H1 (cell line): Measurements from ENCODE around the gene AOPEP. TPM values are rescaled to one million over a fixed set of nuclear protein-coding genes. Genes with fewer than 3 reads are reported as not detected.

Experiments
- CTCF ChIA-PET: fragments of 300-600 bp; sonication (Branson Sonifier 250); formaldehyde crosslinking; loops from one replicate; lab custom pipeline; 2021; ENCODE audit not compliant: partially characterized antibody; lab: Charles Lee
- POLR2A ChIA-PET: fragments of 300-600 bp; sonication (Branson Sonifier 250); formaldehyde crosslinking; loops from one replicate; lab custom pipeline; 2021; ENCODE audit warnings: inconsistent platforms; ENCODE audit not compliant: partially characterized antibody; lab: Charles Lee
- DNase-seq, 2 experiments: peaks; one replicate each; pipeline versions ENCODE4 v3.0.0 to v3.0.0-alpha.2; 2010 to 2022; ENCODE audit warnings: low spot score in 2 of 2, low read depth in 1 of 2, mixed read lengths in 1 of 2
- FAIRE-seq: peaks from 2 replicates; lab custom pipeline; 2011; peaks lifted over from hg19 to GRCh38; lab: Jason Lieb, UNC
- H2AFZ ChIP-seq: 2 replicates; pipeline ENCODE4 v1.8.1; 2012; ENCODE audit warnings: low read length, inconsistent platforms
- H2AK5ac ChIP-seq: 2 replicates; pipeline ENCODE4 v1.6.1; 2013; ENCODE audit warnings: low read depth, low read length
- H2BK120ac ChIP-seq: replicated peaks from 2 replicates; pipeline ENCODE3; 2013; ENCODE audit warnings: low read depth, low read length, inconsistent platforms
- H2BK12ac ChIP-seq: 2 replicates; pipeline ENCODE4 v1.6.1; 2013; ENCODE audit warnings: low read depth, low read length
- H2BK15ac ChIP-seq: 2 replicates; pipeline ENCODE4 v1.6.1; 2013; ENCODE audit warnings: low read length
- H2BK20ac ChIP-seq: 2 replicates; pipeline ENCODE4 v1.6.1; 2013; ENCODE audit warnings: low read length
- H2BK5ac ChIP-seq: 2 replicates; pipeline ENCODE4 v1.6.1; 2013; ENCODE audit warnings: low read depth, low read length
- H3K14ac ChIP-seq: 2 replicates; pipeline ENCODE4 v1.6.1; 2013; ENCODE audit warnings: inconsistent platforms; ENCODE audit not compliant: insufficient read length
- H3K18ac ChIP-seq: 2 replicates; pipeline ENCODE4 v1.6.1; 2013; ENCODE audit warnings: low read length; ENCODE audit errors: extremely low read depth
- H3K23ac ChIP-seq: 2 replicates; pipeline ENCODE4 v1.6.1; 2013; ENCODE audit warnings: inconsistent platforms; ENCODE audit not compliant: insufficient read length
- H3K23me2 ChIP-seq: 2 replicates; pipeline ENCODE4 v1.6.1; 2013; ENCODE audit warnings: low read depth, low read length
- H3K27ac ChIP-seq: 2 replicates; pipeline ENCODE4 v1.6.1; 2011; ENCODE audit warnings: low read depth, low read length, inconsistent platforms
- H3K27me3 ChIP-seq, 4 experiments: replicated peaks in 1 of 4; 1 replicate in 1 of 4; 2 replicates in 3 of 4; pipeline versions ENCODE4 v1.6.1 to v1.8.1; 2011 to 2013; ENCODE audit warnings: low read length in 3 of 4, mild to moderate bottlenecking in 3 of 4, inconsistent platforms in 2 of 4, mixed read lengths in 2 of 4, moderate library complexity in 1 of 4; ENCODE audit not compliant: control insufficient read depth in 3 of 4, insufficient read depth in 3 of 4; ENCODE audit errors: extremely low read depth in 1 of 4
- H3K36me3 ChIP-seq, 4 experiments: 2 replicates each; pipeline versions ENCODE4 v1.6.1 to v1.8.1; 2011 to 2013; ENCODE audit warnings: mild to moderate bottlenecking in 4 of 4, low read length in 3 of 4, moderate library complexity in 2 of 4, control low read depth in 1 of 4, inconsistent platforms in 1 of 4; ENCODE audit not compliant: insufficient read depth in 4 of 4, control insufficient read depth in 2 of 4
- H3K4ac ChIP-seq: replicated peaks from 2 replicates; pipeline ENCODE3; 2013; ENCODE audit warnings: low read length, low read depth, mixed read lengths, inconsistent platforms; ENCODE audit not compliant: insufficient read length
- H3K4me1 ChIP-seq, 4 experiments: replicated peaks in 1 of 4; 1 replicate in 1 of 4; 2 replicates in 3 of 4; pipeline versions ENCODE4 v1.6.1 to v1.8.1; 2011 to 2013; ENCODE audit warnings: low read length in 3 of 4, inconsistent platforms in 2 of 4, mixed read lengths in 1 of 4; ENCODE audit not compliant: insufficient read depth in 4 of 4, control insufficient read depth in 3 of 4
- H3K4me2 ChIP-seq, 2 experiments: 2 replicates each; pipeline versions ENCODE4 v1.6.1 to v1.8.1; 2011 to 2013; ENCODE audit warnings: low read depth in 2 of 2, low read length in 2 of 2, control low read depth in 1 of 2, inconsistent platforms in 1 of 2, mild to moderate bottlenecking in 1 of 2; ENCODE audit not compliant: insufficient read depth in 1 of 2
- H3K4me3 ChIP-seq, 4 experiments: fragments of 200-600, 300-600 bp in 1 of 4; sonication (generic), shearing (Covaris generic), sonication (Bioruptor Twin) in 1 of 4; 2 replicates each; pipeline versions ENCODE4 v1.5.1 to v1.8.1; 2011 to 2016; ENCODE audit warnings: low read length in 4 of 4, low read depth in 3 of 4, control low read depth in 2 of 4, inconsistent platforms in 2 of 4, mild to moderate bottlenecking in 2 of 4, mixed read lengths in 1 of 4, moderate library complexity in 1 of 4; ENCODE audit not compliant: insufficient read depth in 2 of 4; ENCODE audit errors: extremely low read depth in 1 of 4
- H3K56ac ChIP-seq: replicated peaks from 2 replicates; pipeline ENCODE3; 2013; ENCODE audit warnings: low read depth, mild to moderate bottlenecking, mixed read lengths, low read length, inconsistent platforms; ENCODE audit not compliant: insufficient read length
- H3K79me1 ChIP-seq: 2 replicates; pipeline ENCODE4 v1.6.1; 2013; ENCODE audit warnings: low read depth, low read length, control low read depth
- H3K79me2 ChIP-seq, 2 experiments: 2 replicates each; pipeline versions ENCODE4 v1.6.1 to v1.8.1; 2012 to 2013; ENCODE audit warnings: low read length in 2 of 2, mild to moderate bottlenecking in 2 of 2, inconsistent platforms in 1 of 2; ENCODE audit not compliant: insufficient read depth in 2 of 2, control insufficient read depth in 1 of 2
- H3K9ac ChIP-seq, 4 experiments: replicated peaks in 1 of 4; 1 replicate in 1 of 4; 2 replicates in 3 of 4; pipeline versions ENCODE4 v1.6.1 to v1.8.1; 2011 to 2013; ENCODE audit warnings: low read depth in 3 of 4, low read length in 3 of 4, control low read depth in 2 of 4, mild to moderate bottlenecking in 2 of 4, moderate library complexity in 2 of 4, inconsistent platforms in 1 of 4; ENCODE audit errors: extremely low read depth in 1 of 4
- H3K9me3 ChIP-seq, 2 experiments: 2 replicates each; pipeline versions ENCODE4 v1.6.1 to v1.8.1; 2012 to 2013; ENCODE audit warnings: mild to moderate bottlenecking in 2 of 2, moderate library complexity in 2 of 2, control low read depth in 1 of 2, inconsistent platforms in 1 of 2, low read depth in 1 of 2, low read length in 1 of 2, mixed read lengths in 1 of 2; ENCODE audit not compliant: insufficient read depth in 2 of 2
- H4K20me1 ChIP-seq, 2 experiments: replicated peaks in 1 of 2; 2 replicates each; pipeline versions ENCODE3 to v1.8.1; 2011 to 2013; ENCODE audit warnings: inconsistent platforms in 2 of 2, low read length in 2 of 2, mild to moderate bottlenecking in 1 of 2; ENCODE audit not compliant: insufficient read depth in 2 of 2, control insufficient read depth in 1 of 2
- H4K5ac ChIP-seq: 2 replicates; pipeline ENCODE4 v1.6.1; 2013; ENCODE audit warnings: low read length, low read depth, mixed read lengths, inconsistent platforms; ENCODE audit not compliant: insufficient read length
- H4K8ac ChIP-seq: 2 replicates; pipeline ENCODE4 v1.8.0; 2013; ENCODE audit warnings: mild to moderate bottlenecking, moderate library complexity, low read length, inconsistent platforms; ENCODE audit not compliant: insufficient read depth; ENCODE audit errors: extremely low read depth
- H4K91ac ChIP-seq: replicated peaks from 2 replicates; pipeline ENCODE3; 2013; ENCODE audit warnings: low read length, mixed read lengths, inconsistent platforms; ENCODE audit not compliant: insufficient read length
- BACH1 ChIP-seq: IDR thresholded peaks from 2 replicates; pipeline ENCODE4 v1.6.1; 2012; ENCODE audit warnings: low read length, improper control_type of control experiment
- CHD1 ChIP-seq: IDR thresholded peaks from 2 replicates; pipeline ENCODE4 v1.6.1; 2012; ENCODE audit warnings: low read depth, low read length, improper control_type of control experiment
- GABPA ChIP-seq: IDR thresholded peaks from 2 replicates; pipeline ENCODE4 v1.6.1; 2011; ENCODE audit warnings: mild to moderate bottlenecking, low read length, moderate library complexity, borderline replicate concordance; ENCODE audit not compliant: insufficient read depth
- SIN3A ChIP-seq, 2 experiments: IDR thresholded peaks in 1 of 2; conservative IDR thresholded peaks in 1 of 2; 2 replicates each; pipeline ENCODE4 v1.6.1; 2011 to 2012; ENCODE audit warnings: low read length in 2 of 2, improper control_type of control experiment in 1 of 2, low read depth in 1 of 2, mild to moderate bottlenecking in 1 of 2
- WGBS, 2 experiments: shearing (Covaris generic) in 1 of 2; methylation state at CpG; one replicate each; pipeline versions ENCODE4 v1.1.6 to v1.1.7; 2013 to 2015; ENCODE audit warnings: low lambda C conversion rate in 2 of 2, mixed read lengths in 2 of 2, inconsistent platforms in 1 of 2, low coverage in 1 of 2, missing lambda C conversion rate in 1 of 2; ENCODE audit not compliant: insufficient replicate concordance in 2 of 2, insufficient coverage in 1 of 2, insufficient read length in 1 of 2; ENCODE audit errors: extremely low coverage in 1 of 2, missing lambda C conversion rate in 1 of 2; 5-methylcytosine and 5-hydroxymethylcytosine counted together
- polyA plus RNA-seq, 7 experiments: library from polyadenylated mRNA; depleted of rRNA in 3 of 7; stranded (reverse) in 5 of 7; unstranded in 2 of 7; fragments of >200 nt in 5 of 7; fragments of 200-250 nt in 2 of 7; gene quantifications; 1 replicate in 5 of 7; 2 replicates in 1 of 7; 4 replicates in 1 of 7; pipeline versions ENCODE4 v1.2.1 to v1.2.3, GENCODE V29; 2011 to 2013; ENCODE audit warnings: missing spikeins in 2 of 7, mixed read lengths in 2 of 7
- total RNA-seq: library from RNA; stranded (reverse); fragmentation: NEBNext Ultra II Directional; extraction: Animal tissue kit (Norgen Biotek cat#: 25700); gene quantifications from 2 replicates; pipeline ENCODE4 v1.2.1, GENCODE V29; 2021
- TF ChIP-seq, protein P1 (sequence below): IDR thresholded peaks from 2 replicates; pipeline ENCODE4 v1.6.1; 2011; ENCODE audit warnings: low read depth, mild to moderate bottlenecking, low read length; ENCODE audit not compliant: insufficient read depth

AOPEP gene
- total and polyA plus RNA-seq, 2 of the 8 experiments (the other 6 are each of a cell fraction or from before 2014, with no cell fraction given), result 6.1 to 14.3 TPM

DNA sequence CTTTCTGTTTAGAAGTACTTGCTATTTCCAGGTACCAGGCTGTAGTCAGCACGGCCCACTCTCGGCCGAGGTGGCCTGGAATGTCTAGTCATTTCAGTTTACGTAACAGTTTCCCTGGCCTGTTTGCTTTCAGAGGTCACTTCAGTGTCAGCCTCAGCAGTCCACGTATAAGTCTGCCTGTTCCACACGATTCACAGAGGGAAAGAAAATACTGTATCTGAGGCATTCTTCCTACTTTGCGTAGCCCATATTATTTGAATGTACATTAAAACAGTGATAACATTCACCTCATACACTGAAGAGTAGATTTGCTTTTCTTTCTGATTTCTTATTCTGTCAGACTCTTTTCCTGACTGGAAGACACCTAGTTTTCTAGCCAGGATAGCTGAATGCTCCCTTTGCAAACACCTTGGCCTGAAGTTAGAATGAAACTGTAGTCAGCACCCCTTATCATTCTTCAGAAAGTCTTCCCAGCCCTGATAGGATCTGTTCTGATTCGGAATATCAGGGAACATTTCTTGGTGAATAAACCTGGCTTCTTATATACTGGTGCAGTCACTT lies 140.9 kb downstream of the AOPEP start:
- Histone ChIP-seq H3K23ac (no peak overlapping the region), H2BK15ac (no peak overlapping the region), H3K56ac (no peak overlapping the region), H3K9me3 (no peaks in the 10 kb centered on the region), H3K9ac (no peak overlapping the region), H3K4me2 (no peak overlapping the region), H4K20me1 (no peaks in the 10 kb centered on the region), H2AFZ (no peak overlapping the region), H3K14ac (no peak overlapping the region), H3K18ac (no peak overlapping the region), H3K79me1 (no peaks in the 10 kb centered on the region), H2BK12ac (no peak overlapping the region), H4K8ac (no peak overlapping the region), H4K91ac (no peak overlapping the region), H2BK20ac (no peak overlapping the region), H2BK120ac (no peak overlapping the region), H3K27me3 (no peaks in the 10 kb centered on the region), H2BK5ac (no peak overlapping the region), H4K5ac (no peak overlapping the region), H3K23me2 (no peaks in the 10 kb centered on the region), H3K36me3 (no peaks in the 10 kb centered on the region), H3K4me3 (no peak overlapping the region), H3K4me1 (peaks cover 0 to 5% (median 0%) of the 10 kb centered on the region in 4 experiments; a peak in 3 of 7 replicates), H3K27ac (0 out of 2 replicates have a peak overlapping the region, but pooled peaks have one; percentile 20), H3K79me2 (no peaks in the 10 kb centered on the region), H2AK5ac (no peak overlapping the region), H3K4ac (no peak overlapping the region)
- ChIA-PET CTCF (interaction anchor here (0.7 to 1.1 kb wide), 2 partner anchors 13 to 255 kb away, joined by 3 to 6 read pairs; no protein-coding TSS in a partner anchor), POLR2A (interaction anchor here (1.0 kb wide), 1 partner anchor 13 kb away, joined by 3 read pairs; no protein-coding TSS in a partner anchor)
- no peak for FAIRE-seq
- DNase-seq, result peak in 1 of 2 experiments; percentile 13
- TF ChIP-seq BACH1, result no peak
- no peak for TF ChIP-seq GABPA
- no peak for TF ChIP-seq CHD1
- TF ChIP-seq, protein P1, sequence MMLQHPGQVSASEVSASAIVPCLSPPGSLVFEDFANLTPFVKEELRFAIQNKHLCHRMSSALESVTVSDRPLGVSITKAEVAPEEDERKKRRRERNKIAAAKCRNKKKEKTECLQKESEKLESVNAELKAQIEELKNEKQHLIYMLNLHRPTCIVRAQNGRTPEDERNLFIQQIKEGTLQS, result no peak
- no peak for TF ChIP-seq SIN3A (conservative IDR thresholded peaks at IDR 0.05 in 1 of 2, IDR thresholded peaks at IDR 0.05 in 1 of 2; ENCODE audit: low read depth in 1 of 2, low read length in 2 of 2)
- WGBS, 2 experiments, result 86% methylated on average over 8 of the region's 8 CpGs; no CpG with 5 or more reads in 1 of the 2 experiments
